ENCODE measurements around the gene NOCT. TPM values are rescaled to one million over a fixed set of nuclear protein-coding genes. Genes with fewer than 3 reads are reported as not detected.

NOCT gene
- total RNA-seq = 10 to 100 TPM; 11.4 to 21.8 (median 15.0) TPM
- polyA plus RNA-seq = 1 to 10 TPM; 3.9 to 6.1 (median 4.6) TPM
- long read RNA-seq, donor 1, partial matches to known transcripts = 0 of 2 reads
- long read RNA-seq, donor 1, other reads (novel, unspliced or antisense) = 1 of 2 reads
- long read RNA-seq, donor 2, partial matches to known transcripts = 0 of 8 reads
- long read RNA-seq, donor 2, other reads (novel, unspliced or antisense) = 5 of 8 reads

- intact Hi-C loops (cut with DNase I) = no loop called here
- peaks cover 34% of the 10 kb centered on the region for H3K4me1 ChIP-seq
- H3K4me3 ChIP-seq = peak within 1 kb of the TSS; percentile 77
- H3K27ac ChIP-seq = peak within 1 kb of the TSS; percentile 92
- DNase-seq = peak; percentile 91 to 95
- H3K36me3 ChIP-seq (ENCODE audit: insufficient read depth in 1 of 2, low read depth in 1 of 2) = peaks cover 0 to 5% of the 10 kb centered on the region in 2 donors
- WGBS, 3 donors = 0 to 1% (median 0%) methylated on average over 54 to 62 of the region's 62 CpGs
- no peaks in the 10 kb centered on the region for H3K9me3 ChIP-seq
- peak; percentile 17 for TF ChIP-seq CTCF (IDR thresholded peaks at IDR 0.05)
- peak; percentile 94 to 96 (median 94) for ATAC-seq
- peaks cover 0 to 1% (median 0%) of the 10 kb centered on the region in 3 donors for H3K27me3 ChIP-seq (ENCODE audit: insufficient read depth in 3 of 3, low read length in 2 of 3)
Observed at GRCh38 chr4:139015269-139015947, at the start of gene NOCT. TSS of gene NOCT (plus strand) at chr4:139015781. CDS start at chr4:139015982, 201 bp downstream.

GRCh38 chr4:138967313-138967712 lies 48.3 kb upstream of the NOCT start:
- intact Hi-C loops (cut with DNase I) = no loop called here
- Histone ChIP-seq H3K27me3 (ENCODE audit: insufficient read depth in 3 of 3, low read length in 2 of 3) (no peaks in the 10 kb centered on the region), H3K36me3 (ENCODE audit: insufficient read depth in 1 of 2, low read depth in 1 of 2) (no peaks in the 10 kb centered on the region), H3K4me1 (no peaks in the 10 kb centered on the region), H3K4me3 (no peak overlapping the region), H3K27ac (no peak overlapping the region), H3K9me3 (no peaks in the 10 kb centered on the region)
- no peak for ATAC-seq
- TF ChIP-seq CTCF (IDR thresholded peaks at IDR 0.05) = no peak
- 79 to 84% (median 82%) methylated on average over 3 of the region's 3 CpGs for WGBS, 3 donors
- DNase-seq = no peak

GRCh38 chr4:138972956-138973801 lies 42.4 kb upstream of the NOCT start:
- WGBS, 3 donors = 37 to 49% (median 48%) methylated on average over 9 of the region's 9 CpGs
- ATAC-seq (no peak), DNase-seq (no peak)
- Histone ChIP-seq H3K4me3 (no peak overlapping the region), H3K27me3 (ENCODE audit: insufficient read depth in 3 of 3, low read length in 2 of 3) (no peaks in the 10 kb centered on the region), H3K36me3 (ENCODE audit: insufficient read depth in 1 of 2, low read depth in 1 of 2) (no peaks in the 10 kb centered on the region), H3K27ac (no peak overlapping the region), H3K4me1 (no peaks in the 10 kb centered on the region), H3K9me3 (no peaks in the 10 kb centered on the region)
- intact Hi-C loops (cut with DNase I) = no loop called here
- no peak for TF ChIP-seq CTCF (IDR thresholded peaks at IDR 0.05)

GRCh38 chr4:138975225-138975624 lies 40.4 kb upstream of the NOCT start:
- DNase-seq = no peak
- H3K27me3 ChIP-seq (ENCODE audit: insufficient read depth in 3 of 3, low read length in 2 of 3) = no peaks in the 10 kb centered on the region
- no peaks in the 10 kb centered on the region for H3K4me1 ChIP-seq
- no peak for TF ChIP-seq CTCF (IDR thresholded peaks at IDR 0.05)
- no peak overlapping the region for H3K4me3 ChIP-seq
- WGBS, 3 donors = 74 to 88% (median 83%) methylated on average over 4 of the region's 4 CpGs
- intact Hi-C loops (cut with DNase I) = no loop called here
- H3K27ac ChIP-seq = no peak overlapping the region
- no peaks in the 10 kb centered on the region for H3K9me3 ChIP-seq
- no peak for ATAC-seq
- no peaks in the 10 kb centered on the region for H3K36me3 ChIP-seq (ENCODE audit: insufficient read depth in 1 of 2, low read depth in 1 of 2)
